ENCODE data around the gene ARL15. TPM values are rescaled to one million over a fixed set of nuclear protein-coding genes. Genes with fewer than 3 reads are reported as not detected.

The ARL15 gene
- polyA plus RNA-seq, 1 of the 3 experiments (the other 2 are of a cell fraction) = 6.4 TPM

DNA sequence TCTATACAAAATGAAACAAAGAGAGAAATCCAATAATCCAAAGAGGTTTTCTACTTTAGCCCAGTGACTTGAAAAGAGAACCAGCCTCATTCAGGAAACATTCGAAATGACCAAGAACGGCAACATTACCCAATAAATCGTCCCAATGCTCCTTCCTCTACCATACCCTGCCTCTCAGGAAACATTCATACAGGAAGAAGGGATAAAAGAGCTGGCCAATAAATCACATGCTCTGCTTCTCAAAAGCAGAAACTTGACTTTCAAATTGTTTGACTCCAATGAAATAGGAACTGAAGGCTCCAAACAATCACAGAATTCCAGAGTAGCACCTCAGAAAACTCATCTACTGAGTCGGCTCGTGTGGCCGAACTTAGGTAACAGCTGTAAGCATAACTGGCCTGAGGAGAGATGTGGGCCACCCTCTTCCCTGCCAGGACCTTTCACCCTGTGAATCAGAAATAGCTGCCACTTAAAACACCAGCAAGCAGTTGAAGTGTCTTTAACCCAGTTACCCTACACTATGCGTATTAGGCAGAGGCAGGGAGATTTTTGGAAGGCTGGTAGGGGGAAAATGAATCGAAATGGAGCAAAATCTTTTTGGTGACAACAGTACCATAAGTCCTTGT lies 14.6 kb downstream of the ARL15 start:
- Histone ChIP-seq H3K36me3 (replicated peaks in 1 of 2; ENCODE audit: control insufficient read depth in 1 of 2, insufficient read depth in 2 of 2, low read length in 1 of 2) (no peaks in the 10 kb centered on the region), H3F3A (replicated peaks; ENCODE audit: insufficient read depth) (no peaks in the 10 kb centered on the region), H3K27me3 (ENCODE audit: insufficient read depth) (no peaks in the 10 kb centered on the region), H3K4me1 (ENCODE audit: control insufficient read depth in 1 of 2, insufficient read depth in 2 of 2, low read depth in 1 of 2, low read length in 1 of 2) (peaks cover 0 to 8% of the 10 kb centered on the region in 2 experiments; a peak in 1 of 4 replicates), H3K9me3 (no peaks in the 10 kb centered on the region), H4K20me1 (ENCODE audit: insufficient read depth) (no peaks in the 10 kb centered on the region), H3K9me2 (no peaks in the 10 kb centered on the region), H3K4me2 (no peak overlapping the region), H3K9ac (no peak overlapping the region), H2AFZ (ENCODE audit: low read depth) (no peak overlapping the region), H3K4me3 (ENCODE audit: low read depth in 2 of 2, low read length in 1 of 2) (no peak overlapping the region), H3K79me2 (ENCODE audit: insufficient read depth) (peaks cover 21% of the 10 kb centered on the region), H3K27ac (ENCODE audit: low read depth in 2 of 2, low read length in 1 of 2) (no peak overlapping the region)
- ChIA-PET POLR2A (no interaction called here), CTCF (no interaction called here)
- TF ChIP-seq POLR2AphosphoS5 (IDR thresholded peaks at IDR 0.05; ENCODE audit: low read depth, low read length) = no peak
- no peak for TF ChIP-seq YY1 (IDR thresholded peaks at IDR 0.05; ENCODE audit: low read depth)
- TF ChIP-seq RAD21 (IDR thresholded peaks at IDR 0.05; ENCODE audit: low read length) = no peak
- no peak for TF ChIP-seq CHD2 (IDR thresholded peaks at IDR 0.05; ENCODE audit: low read length, partially characterized antibody)
- TF ChIP-seq TCF12 (IDR thresholded peaks at IDR 0.05) = no peak
- no peak for TF ChIP-seq FOSL2 (IDR thresholded peaks at IDR 0.05; ENCODE audit: borderline replicate concordance, low read depth)
- no peak for DNase-seq
- 96% methylated on average over 8 of the region's 8 CpGs for WGBS (ENCODE audit: low lambda C conversion rate)

GRCh38 chr5:54294097-54294667 lies 16.2 kb downstream of the ARL15 start:
- no peak for DNase-seq
- CTCF ChIA-PET = no interaction called here
- TF ChIP-seq JUND (IDR thresholded peaks at IDR 0.05) = no peak
- TF ChIP-seq USF2 (IDR thresholded peaks at IDR 0.05; ENCODE audit: borderline replicate concordance, low read depth, low read length) = no peak
- no peak for TF ChIP-seq GABPA (IDR thresholded peaks at IDR 0.05; ENCODE audit: low read depth)
- no peaks in the 10 kb centered on the region for H3K27me3 ChIP-seq (ENCODE audit: insufficient read depth)
- H3K4me1 ChIP-seq (ENCODE audit: control insufficient read depth in 1 of 2, insufficient read depth in 2 of 2, low read depth in 1 of 2, low read length in 1 of 2) = peaks cover 0 to 10% of the 10 kb centered on the region in 2 experiments; a peak in 1 of 4 replicates
- 82% methylated on average over 4 of the region's 5 CpGs for WGBS (ENCODE audit: low lambda C conversion rate)
- no peak overlapping the region for H3K9ac ChIP-seq
- H3K36me3 ChIP-seq (replicated peaks in 1 of 2; ENCODE audit: control insufficient read depth in 1 of 2, insufficient read depth in 2 of 2, low read length in 1 of 2) = no peaks in the 10 kb centered on the region
- H3K27ac ChIP-seq (ENCODE audit: low read depth in 2 of 2, low read length in 1 of 2) = no peak overlapping the region
- H3K4me2 ChIP-seq = no peak overlapping the region
- H3K79me2 ChIP-seq (ENCODE audit: insufficient read depth) = peaks cover 18% of the 10 kb centered on the region
- H2AFZ ChIP-seq (ENCODE audit: low read depth) = no peak overlapping the region
- no peaks in the 10 kb centered on the region for H3K9me3 ChIP-seq
- H3F3A ChIP-seq (replicated peaks; ENCODE audit: insufficient read depth) = no peaks in the 10 kb centered on the region
- H4K20me1 ChIP-seq (ENCODE audit: insufficient read depth) = no peaks in the 10 kb centered on the region
- H3K9me2 ChIP-seq = no peaks in the 10 kb centered on the region
- no peak overlapping the region for H3K4me3 ChIP-seq (ENCODE audit: low read depth in 2 of 2, low read length in 1 of 2)
- POLR2A ChIA-PET = no interaction called here

DNA sequence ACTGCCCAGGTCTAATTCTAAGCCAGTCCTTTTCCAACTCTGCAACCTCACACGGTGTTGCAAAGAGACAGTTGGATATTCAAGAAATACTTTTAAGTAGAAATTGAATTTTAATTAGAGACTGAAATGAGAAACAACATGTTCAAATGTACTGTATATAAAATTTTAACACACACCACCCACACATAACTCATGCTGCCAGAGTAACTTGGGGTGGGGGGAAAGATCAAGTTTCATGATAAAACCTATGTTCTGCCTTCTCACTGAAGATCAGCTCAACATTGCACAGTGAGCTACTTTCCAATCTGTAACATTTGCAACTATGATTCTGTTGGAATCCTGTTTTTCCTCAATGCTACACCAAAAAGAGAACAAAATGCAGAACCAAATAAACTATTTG lies 17.5 kb downstream of the ARL15 start:
- CTCF ChIA-PET = interaction anchor here (0.5 kb wide), 1 partner anchor 815 kb away, joined by 3 read pairs; no protein-coding TSS in a partner anchor
- Histone ChIP-seq H3K79me2 (ENCODE audit: insufficient read depth) (peaks cover 19% of the 10 kb centered on the region), H3K27ac (ENCODE audit: low read depth in 2 of 2, low read length in 1 of 2) (no peak overlapping the region), H4K20me1 (ENCODE audit: insufficient read depth) (no peaks in the 10 kb centered on the region), H2AFZ (ENCODE audit: low read depth) (no peak overlapping the region), H3K4me2 (no peak overlapping the region), H3K4me3 (ENCODE audit: low read depth in 2 of 2, low read length in 1 of 2) (no peak overlapping the region), H3K9me2 (no peaks in the 10 kb centered on the region), H3K36me3 (replicated peaks in 1 of 2; ENCODE audit: control insufficient read depth in 1 of 2, insufficient read depth in 2 of 2, low read length in 1 of 2) (no peaks in the 10 kb centered on the region), H3K4me1 (ENCODE audit: control insufficient read depth in 1 of 2, insufficient read depth in 2 of 2, low read depth in 1 of 2, low read length in 1 of 2) (peaks cover 0 to 10% of the 10 kb centered on the region in 2 experiments; a peak in 1 of 4 replicates), H3K9ac (no peak overlapping the region), H3F3A (replicated peaks; ENCODE audit: insufficient read depth) (no peaks in the 10 kb centered on the region), H3K27me3 (ENCODE audit: insufficient read depth) (no peaks in the 10 kb centered on the region), H3K9me3 (no peaks in the 10 kb centered on the region)
- 93% methylated on average over 1 of the region's 1 CpG for WGBS (ENCODE audit: low lambda C conversion rate)
- POLR2A ChIA-PET = no interaction called here
- no peak for DNase-seq
- TF ChIP-seq ELF1 (IDR thresholded peaks at IDR 0.05) = no peak
- TF ChIP-seq RXRA (IDR thresholded peaks at IDR 0.05; ENCODE audit: borderline replicate concordance, low read depth) = no peak
- TF ChIP-seq CTCF (IDR thresholded peaks at IDR 0.05) = no peak
- no peak for TF ChIP-seq TAF1 (IDR thresholded peaks at IDR 0.05; ENCODE audit: borderline replicate concordance, low read depth, low read length)

Measured in SK-N-SH (cell line).